K562 (cell line): ENCODE measurements around the gene C10orf105.

Experiments used
- DDX20 ChIP-seq: fragments of 450-650 bp; IDR thresholded peaks from 2 replicates; pipeline ENCODE4 v1.6.1; 2016; ENCODE audit warnings: missing genetic modification characterization, low read depth, mild to moderate bottlenecking, missing compliant biosample characterization, moderate library complexity
- ELF4 ChIP-seq: fragments of 450-650 bp; formaldehyde crosslinking; IDR thresholded peaks from 2 replicates; pipeline ENCODE4 v1.4.0; 2022; ENCODE audit warnings: missing genetic modification characterization
- FOXP1 ChIP-seq: sonication (generic); formaldehyde crosslinking; IDR thresholded peaks from 2 replicates; pipeline ENCODE4 v1.8.0; 2022; ENCODE audit warnings: mild to moderate bottlenecking, missing genetic modification reagents
- HNRNPUL1 ChIP-seq: fragments of 200-400 bp; formaldehyde crosslinking; IDR thresholded peaks from 2 replicates; pipeline ENCODE4 v1.6.1; 2017; ENCODE audit warnings: low read length
- KLF13 ChIP-seq: fragments of 450-650 bp; IDR thresholded peaks from 2 replicates; pipeline ENCODE4 v1.6.1; 2016; ENCODE audit warnings: missing genetic modification characterization, low read depth, mild to moderate bottlenecking, missing compliant biosample characterization, moderate library complexity, borderline replicate concordance
- NR2C2 ChIP-seq, 2 experiments: fragments of 200-800 bp in 1 of 2; sonication (Bioruptor generic) in 1 of 2; sonication (generic) in 1 of 2; formaldehyde crosslinking in 1 of 2; IDR thresholded peaks; 2 replicates each; pipeline versions ENCODE4 v1.6.1 to v1.8.0; 2016 to 2022; ENCODE audit warnings: mild to moderate bottlenecking in 1 of 2, missing compliant biosample characterization in 1 of 2, missing genetic modification characterization in 1 of 2, missing genetic modification reagents in 1 of 2
- POLR2A ChIP-seq: fragments of 450-650 bp; conservative IDR thresholded peaks from 2 replicates; pipeline ENCODE4 v1.6.1; 2016
- POLR2AphosphoS5 ChIP-seq: IDR thresholded peaks from 2 replicates; pipeline ENCODE4 v1.6.1; 2011; ENCODE audit warnings: mild to moderate bottlenecking, low read depth, low read length, moderate library complexity; ENCODE audit not compliant: control insufficient read depth, insufficient read depth
- RBFOX2 ChIP-seq: fragments of 200-400 bp; formaldehyde crosslinking; IDR thresholded peaks from 2 replicates; pipeline ENCODE4 v1.6.1; 2017; ENCODE audit warnings: low read depth, mild to moderate bottlenecking, low read length, moderate library complexity
- SREBF2 ChIP-seq: sonication (generic); formaldehyde crosslinking; IDR thresholded peaks from 2 replicates; pipeline ENCODE4 v1.4.0; 2020; ENCODE audit warnings: mild to moderate bottlenecking, missing genetic modification reagents
- TCF7 ChIP-seq: sonication (generic); IDR thresholded peaks from 2 replicates; pipeline ENCODE4 v1.6.1; 2016; ENCODE audit warnings: antibody characterized with exemption, borderline replicate concordance
- TF ChIP-seq, protein P1 (sequence below): sonication (generic); formaldehyde crosslinking; IDR thresholded peaks from 2 replicates; pipeline ENCODE4 v1.9.0; 2022; ENCODE audit warnings: mild to moderate bottlenecking, missing genetic modification reagents
- TF ChIP-seq, protein P2 (sequence below), 3 experiments: IDR thresholded peaks in 2 of 3; conservative IDR thresholded peaks in 1 of 3; 2 replicates each; pipeline ENCODE4 v1.5.1; 2011 to 2012; ENCODE audit warnings: low read length in 3 of 3, mild to moderate bottlenecking in 3 of 3, control low read depth in 2 of 3, improper control_type of control experiment in 1 of 3, inconsistent platforms in 1 of 3, low read depth in 1 of 3, mixed read lengths in 1 of 3, moderate library complexity in 1 of 3; ENCODE audit not compliant: insufficient read depth in 2 of 3
- TF ChIP-seq, protein P3 (sequence below): fragments of 450-650 bp; IDR thresholded peaks from 2 replicates; pipeline ENCODE4 v1.6.1; 2016

DNA sequence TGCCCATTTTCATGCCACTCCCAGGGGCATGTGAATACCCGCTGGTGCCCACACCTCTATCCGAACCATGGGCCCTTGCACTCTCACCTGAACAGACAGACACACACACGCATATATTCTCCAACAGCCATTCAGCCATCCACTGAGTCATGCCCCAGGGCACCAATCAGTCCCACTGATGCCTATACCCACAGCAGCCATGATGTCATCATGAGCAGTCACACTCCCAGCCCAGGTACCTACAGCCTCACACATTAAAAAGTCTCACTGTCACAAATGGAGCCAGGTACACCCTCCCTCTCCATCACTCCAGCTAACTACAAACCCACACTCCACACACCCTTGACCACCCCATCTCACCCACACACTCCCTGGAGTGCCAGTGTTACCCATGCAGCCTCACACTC is 41.5 kb upstream of the C10orf105 start:
- TF ChIP-seq DDX20, result no peak
- no peak for TF ChIP-seq POLR2AphosphoS5
- no peak for TF ChIP-seq RBFOX2
- TF ChIP-seq HNRNPUL1, result no peak
- no peak for TF ChIP-seq SREBF2 (CRISPR knock-in tag)
- TF ChIP-seq, protein P1, sequence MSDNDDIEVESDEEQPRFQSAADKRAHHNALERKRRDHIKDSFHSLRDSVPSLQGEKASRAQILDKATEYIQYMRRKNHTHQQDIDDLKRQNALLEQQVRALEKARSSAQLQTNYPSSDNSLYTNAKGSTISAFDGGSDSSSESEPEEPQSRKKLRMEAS (CRISPR knock-in tag), result no peak
- TF ChIP-seq TCF7, result no peak
- TF ChIP-seq ELF4 (CRISPR knock-in tag), result no peak
- TF ChIP-seq FOXP1 (CRISPR knock-in tag), result no peak
- TF ChIP-seq POLR2A, result no peak
- TF ChIP-seq, protein P2, sequence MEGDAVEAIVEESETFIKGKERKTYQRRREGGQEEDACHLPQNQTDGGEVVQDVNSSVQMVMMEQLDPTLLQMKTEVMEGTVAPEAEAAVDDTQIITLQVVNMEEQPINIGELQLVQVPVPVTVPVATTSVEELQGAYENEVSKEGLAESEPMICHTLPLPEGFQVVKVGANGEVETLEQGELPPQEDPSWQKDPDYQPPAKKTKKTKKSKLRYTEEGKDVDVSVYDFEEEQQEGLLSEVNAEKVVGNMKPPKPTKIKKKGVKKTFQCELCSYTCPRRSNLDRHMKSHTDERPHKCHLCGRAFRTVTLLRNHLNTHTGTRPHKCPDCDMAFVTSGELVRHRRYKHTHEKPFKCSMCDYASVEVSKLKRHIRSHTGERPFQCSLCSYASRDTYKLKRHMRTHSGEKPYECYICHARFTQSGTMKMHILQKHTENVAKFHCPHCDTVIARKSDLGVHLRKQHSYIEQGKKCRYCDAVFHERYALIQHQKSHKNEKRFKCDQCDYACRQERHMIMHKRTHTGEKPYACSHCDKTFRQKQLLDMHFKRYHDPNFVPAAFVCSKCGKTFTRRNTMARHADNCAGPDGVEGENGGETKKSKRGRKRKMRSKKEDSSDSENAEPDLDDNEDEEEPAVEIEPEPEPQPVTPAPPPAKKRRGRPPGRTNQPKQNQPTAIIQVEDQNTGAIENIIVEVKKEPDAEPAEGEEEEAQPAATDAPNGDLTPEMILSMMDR (IDR thresholded peaks at IDR 0.05 in 2 of 3, conservative IDR thresholded peaks at IDR 0.05 in 1 of 3; ENCODE audit: insufficient read depth in 2 of 3, low read depth in 1 of 3, low read length in 3 of 3), result no peak
- TF ChIP-seq, protein P3, sequence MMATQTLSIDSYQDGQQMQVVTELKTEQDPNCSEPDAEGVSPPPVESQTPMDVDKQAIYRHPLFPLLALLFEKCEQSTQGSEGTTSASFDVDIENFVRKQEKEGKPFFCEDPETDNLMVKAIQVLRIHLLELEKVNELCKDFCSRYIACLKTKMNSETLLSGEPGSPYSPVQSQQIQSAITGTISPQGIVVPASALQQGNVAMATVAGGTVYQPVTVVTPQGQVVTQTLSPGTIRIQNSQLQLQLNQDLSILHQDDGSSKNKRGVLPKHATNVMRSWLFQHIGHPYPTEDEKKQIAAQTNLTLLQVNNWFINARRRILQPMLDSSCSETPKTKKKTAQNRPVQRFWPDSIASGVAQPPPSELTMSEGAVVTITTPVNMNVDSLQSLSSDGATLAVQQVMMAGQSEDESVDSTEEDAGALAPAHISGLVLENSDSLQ, result no peak
- TF ChIP-seq NR2C2 (CRISPR knock-in tag; IDR thresholded peaks at IDR 0.05), result no peak
- TF ChIP-seq NR2C2 (tag; IDR thresholded peaks at IDR 0.05), result no peak
- TF ChIP-seq KLF13 (tag), result no peak
